IPS-18a (cell line): ENCODE results near the gene ERAP2.
"Not testable (repeated sequence)": the region's sequence is repeated elsewhere in the genome, so short reads cannot be mapped to it uniquely, and the experiment has no call there.

Experiments used
- H3K27ac ChIP-seq: one replicate; pipeline ENCODE4 v1.5.1; 2013; ENCODE audit warnings: low read length
- H3K27me3 ChIP-seq: one replicate; pipeline ENCODE4 v1.6.1; 2013; ENCODE audit warnings: mild to moderate bottlenecking, low read length; ENCODE audit not compliant: control insufficient read depth, insufficient read depth
- H3K36me3 ChIP-seq: one replicate; pipeline ENCODE4 v1.6.1; 2013; ENCODE audit warnings: low read depth, low read length; ENCODE audit not compliant: control insufficient read depth
- H3K4me1 ChIP-seq: one replicate; pipeline ENCODE4 v1.6.1; 2013; ENCODE audit warnings: low read depth, low read length; ENCODE audit not compliant: control insufficient read depth
- H3K4me3 ChIP-seq: one replicate; pipeline ENCODE4 v1.5.1; 2013; ENCODE audit warnings: low read length
- H3K9ac ChIP-seq: one replicate; pipeline ENCODE4 v1.6.1; 2013; ENCODE audit warnings: mild to moderate bottlenecking, low read length, moderate library complexity
- H3K9me3 ChIP-seq: one replicate; pipeline ENCODE4 v1.6.1; 2013; ENCODE audit warnings: low read depth, low read length; ENCODE audit not compliant: control insufficient read depth

Gene ERAP2

DNA sequence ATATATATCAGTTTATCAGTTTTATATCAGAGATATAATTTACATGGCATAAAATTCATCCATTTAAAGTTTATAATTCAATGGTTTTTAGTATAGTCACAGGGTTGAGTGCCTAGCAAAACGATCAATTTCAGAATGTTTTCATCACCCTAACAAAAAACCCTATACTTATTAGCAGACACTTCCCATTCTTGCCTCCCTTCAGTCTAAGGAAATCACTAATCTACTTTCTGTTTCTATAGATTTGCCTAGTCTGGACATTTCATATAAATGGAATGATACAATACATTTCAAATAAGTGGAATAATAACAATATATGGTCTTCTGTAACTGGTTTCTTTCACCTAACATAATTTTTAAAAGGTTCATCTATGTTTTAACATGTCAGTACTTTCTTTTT lies 50.0 kb downstream of the ERAP2 start:
- Histone ChIP-seq H3K4me1 (no peaks in the 10 kb centered on the region), H3K9ac (no peak overlapping the region)

DNA sequence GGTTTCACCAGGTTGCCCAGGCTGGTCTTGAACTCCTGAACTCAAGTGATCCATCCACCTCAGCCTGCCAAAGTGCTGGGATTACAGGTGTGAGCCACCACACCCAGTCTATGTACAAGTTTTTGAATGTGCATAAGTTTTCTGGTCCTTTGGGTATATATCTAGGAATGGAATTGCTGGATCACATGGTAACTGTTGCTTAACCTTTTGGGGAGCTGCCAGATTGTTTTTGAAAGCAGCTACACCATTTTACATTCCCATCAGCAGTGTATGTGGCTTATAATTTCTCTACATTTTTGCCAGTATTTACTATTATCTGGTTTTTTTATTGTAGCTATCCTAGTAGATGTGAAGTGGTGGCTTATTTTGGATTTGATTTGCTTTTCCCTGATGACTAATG lies 50.7 kb downstream of the ERAP2 start:
- H3K9ac ChIP-seq: no peak overlapping the region
- no peaks in the 10 kb centered on the region for H3K36me3 ChIP-seq
- no peaks in the 10 kb centered on the region for H3K27me3 ChIP-seq
- no peak overlapping the region for H3K4me3 ChIP-seq
- no peaks in the 10 kb centered on the region for H3K4me1 ChIP-seq
- H3K27ac ChIP-seq: no peak overlapping the region
- H3K9me3 ChIP-seq: no peaks in the 10 kb centered on the region

More for the DNA sequence above, 50.0 kb downstream of the ERAP2 start:
- Histone ChIP-seq H3K36me3 (no peaks in the 10 kb centered on the region), H3K4me3 (no peak overlapping the region), H3K27ac (no peak overlapping the region), H3K9me3 (no peaks in the 10 kb centered on the region), H3K27me3 (no peaks in the 10 kb centered on the region)

DNA sequence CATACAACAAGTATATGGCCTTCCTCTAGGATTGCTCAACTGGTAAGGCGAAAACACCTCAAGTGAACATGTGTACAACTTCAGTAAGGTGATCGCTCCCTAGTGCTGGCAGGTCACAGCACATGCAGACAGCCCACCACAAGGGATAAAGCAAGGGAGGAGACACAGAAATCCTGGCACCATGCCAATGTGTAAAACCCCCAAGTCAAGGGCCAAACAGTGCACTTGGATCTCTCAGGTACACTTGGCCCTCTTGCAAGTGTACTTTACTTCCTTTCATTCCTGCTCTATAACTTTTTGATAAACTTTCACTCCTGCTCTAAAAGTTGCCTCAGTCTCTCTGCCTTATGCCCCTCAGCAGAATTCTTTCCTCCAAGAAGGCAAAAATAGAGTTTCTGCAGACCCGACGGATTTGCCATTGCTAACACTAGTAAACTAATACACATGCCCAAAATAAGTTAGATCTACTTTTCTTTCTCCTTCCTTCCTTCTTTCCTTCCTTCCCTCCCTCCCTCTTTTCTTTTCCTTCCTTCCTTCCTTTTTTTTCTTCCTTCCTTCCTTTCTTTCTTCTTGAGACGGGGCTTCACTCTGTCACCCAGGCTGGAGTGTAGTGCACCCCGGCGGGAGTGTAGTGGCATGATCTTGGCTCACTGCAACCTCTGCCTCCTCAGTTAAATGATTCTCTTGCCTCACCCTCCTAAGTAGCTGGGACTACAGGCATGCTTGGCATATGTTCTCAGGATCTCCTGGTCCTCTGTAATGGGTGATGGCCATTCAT lies 52.8 kb downstream of the ERAP2 start:
- Histone ChIP-seq H3K27ac (no peak overlapping the region), H3K9me3 (no peaks in the 10 kb centered on the region), H3K4me3 (no peak overlapping the region), H3K9ac (no peak overlapping the region), H3K36me3 (no peaks in the 10 kb centered on the region), H3K27me3 (peaks cover 11% of the 10 kb centered on the region), H3K4me1 (peaks cover 7% of the 10 kb centered on the region)

DNA sequence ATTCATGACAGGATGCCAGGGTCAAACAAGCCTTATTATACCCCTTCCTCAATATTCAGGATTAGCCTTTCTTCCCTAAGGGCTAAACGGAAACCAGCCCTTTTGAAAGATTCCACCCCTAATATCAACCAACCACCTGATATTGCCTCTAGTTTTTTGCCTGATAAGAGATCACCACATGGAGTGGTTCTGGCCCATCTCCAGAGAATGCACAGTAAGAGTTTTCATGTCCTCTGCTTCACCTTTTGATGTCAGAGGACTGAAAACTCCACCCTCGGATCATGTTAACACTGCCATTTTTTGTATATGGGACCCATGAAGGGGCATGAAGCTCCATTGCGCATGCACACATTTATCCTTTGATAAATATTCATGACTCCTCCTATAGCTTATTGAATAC lies 53.8 kb downstream of the ERAP2 start:
- H3K36me3 ChIP-seq: no peaks in the 10 kb centered on the region
- no peak overlapping the region for H3K4me3 ChIP-seq
- no peak overlapping the region for H3K27ac ChIP-seq
- H3K9me3 ChIP-seq: no peaks in the 10 kb centered on the region
- peaks cover 12% of the 10 kb centered on the region for H3K27me3 ChIP-seq
- H3K4me1 ChIP-seq: peaks cover 10% of the 10 kb centered on the region
- H3K9ac ChIP-seq: no peak overlapping the region

DNA sequence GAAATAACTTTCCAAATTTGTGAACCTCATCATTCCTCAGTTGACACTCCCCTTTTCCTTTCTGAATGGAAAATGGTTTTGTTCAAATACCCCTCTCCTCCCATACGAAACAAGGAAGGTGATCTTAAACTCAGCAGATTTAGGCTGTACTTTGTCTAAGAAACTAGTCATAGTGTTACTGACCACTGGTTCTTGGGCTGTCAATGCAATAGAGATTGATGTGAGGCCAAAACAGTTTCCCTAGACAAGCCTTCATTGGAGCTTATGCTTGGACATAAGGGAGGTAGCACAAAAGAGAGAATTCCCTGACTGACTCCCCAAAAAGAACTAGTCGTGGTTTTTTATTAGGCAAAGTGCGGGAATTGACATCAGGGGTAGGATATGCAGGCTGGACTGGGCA lies 54.3 kb downstream of the ERAP2 start:
- Histone ChIP-seq H3K27me3 (peaks cover 12% of the 10 kb centered on the region), H3K4me3 (no peak overlapping the region), H3K36me3 (no peaks in the 10 kb centered on the region), H3K9ac (no peak overlapping the region), H3K27ac (no peak overlapping the region), H3K4me1 (peaks cover 10% of the 10 kb centered on the region), H3K9me3 (no peaks in the 10 kb centered on the region)

DNA sequence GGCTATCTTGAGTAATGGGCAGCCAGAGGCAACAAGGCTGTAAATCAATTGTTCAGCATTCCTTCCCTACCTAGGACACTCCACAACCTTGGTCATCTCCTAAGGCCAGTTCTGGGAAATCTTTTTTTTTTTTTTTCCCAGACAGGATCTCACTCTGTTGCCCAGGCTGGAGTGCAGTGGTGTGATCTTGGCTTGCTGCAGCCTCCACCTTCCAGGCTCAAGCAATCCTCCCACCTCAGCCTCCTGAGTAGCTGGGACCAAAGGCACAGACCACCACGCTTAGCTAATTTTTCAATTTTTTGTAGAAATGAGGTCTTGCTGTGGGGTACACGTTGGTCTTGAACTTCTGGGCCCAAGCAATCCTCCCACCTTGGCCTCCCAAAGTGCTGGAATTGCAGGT lies 54.7 kb downstream of the ERAP2 start:
- H3K9ac ChIP-seq, H3K9me3 ChIP-seq, H3K4me3 ChIP-seq, H3K27ac ChIP-seq, H3K36me3 ChIP-seq: not testable (repeated sequence)
- Histone ChIP-seq H3K27me3 (peaks cover 12% of the 10 kb centered on the region), H3K4me1 (peaks cover 10% of the 10 kb centered on the region)

DNA sequence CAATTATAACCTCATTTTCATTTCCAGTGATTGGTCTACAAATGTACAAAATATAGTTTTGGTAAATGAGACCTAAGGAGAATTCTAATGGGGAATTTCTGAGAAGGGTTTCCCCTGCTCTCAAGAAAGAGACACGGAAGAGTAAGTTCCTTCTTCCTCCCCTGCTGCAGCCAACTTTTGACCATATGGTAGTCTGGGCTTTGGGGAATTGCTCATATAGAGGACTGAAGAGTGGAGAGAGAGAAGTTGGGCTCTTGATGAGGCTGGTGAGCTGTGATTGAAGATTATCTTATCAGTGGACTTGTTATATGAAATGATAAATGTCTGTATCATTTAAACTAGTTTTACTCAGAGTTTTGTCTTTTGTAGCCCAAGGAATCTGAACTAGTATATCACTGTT lies 55.3 kb downstream of the ERAP2 start:
- peaks cover 10% of the 10 kb centered on the region for H3K4me1 ChIP-seq
- H3K9me3 ChIP-seq: no peaks in the 10 kb centered on the region
- H3K9ac ChIP-seq: no peak overlapping the region
- H3K4me3 ChIP-seq: no peak overlapping the region
- H3K27ac ChIP-seq: no peak overlapping the region
- peaks cover 14% of the 10 kb centered on the region for H3K27me3 ChIP-seq
- H3K36me3 ChIP-seq: no peaks in the 10 kb centered on the region

DNA sequence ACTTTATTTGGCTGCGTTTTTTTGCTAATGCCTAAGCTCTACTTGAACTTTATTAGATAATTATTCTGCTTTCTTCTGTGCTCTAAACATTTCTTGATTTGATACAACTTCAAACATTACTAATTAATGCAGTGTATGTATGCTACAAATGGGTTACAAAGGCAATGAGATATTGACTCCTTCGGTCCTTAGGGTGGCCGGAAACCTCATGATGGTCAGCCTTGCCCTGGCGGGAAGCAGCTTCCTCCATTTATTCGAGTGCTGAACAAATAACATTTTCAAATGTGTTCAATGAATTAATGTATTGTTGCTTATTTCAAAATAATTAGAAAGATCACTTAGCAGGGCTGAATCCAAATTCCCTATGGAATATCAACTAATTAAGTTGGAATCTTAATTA lies 55.7 kb downstream of the ERAP2 start:
- no peak overlapping the region for H3K9ac ChIP-seq
- no peak overlapping the region for H3K4me3 ChIP-seq
- no peak overlapping the region for H3K27ac ChIP-seq
- H3K27me3 ChIP-seq: peaks cover 18% of the 10 kb centered on the region
- peaks cover 13% of the 10 kb centered on the region for H3K4me1 ChIP-seq
- H3K36me3 ChIP-seq: no peaks in the 10 kb centered on the region
- H3K9me3 ChIP-seq: no peaks in the 10 kb centered on the region

DNA sequence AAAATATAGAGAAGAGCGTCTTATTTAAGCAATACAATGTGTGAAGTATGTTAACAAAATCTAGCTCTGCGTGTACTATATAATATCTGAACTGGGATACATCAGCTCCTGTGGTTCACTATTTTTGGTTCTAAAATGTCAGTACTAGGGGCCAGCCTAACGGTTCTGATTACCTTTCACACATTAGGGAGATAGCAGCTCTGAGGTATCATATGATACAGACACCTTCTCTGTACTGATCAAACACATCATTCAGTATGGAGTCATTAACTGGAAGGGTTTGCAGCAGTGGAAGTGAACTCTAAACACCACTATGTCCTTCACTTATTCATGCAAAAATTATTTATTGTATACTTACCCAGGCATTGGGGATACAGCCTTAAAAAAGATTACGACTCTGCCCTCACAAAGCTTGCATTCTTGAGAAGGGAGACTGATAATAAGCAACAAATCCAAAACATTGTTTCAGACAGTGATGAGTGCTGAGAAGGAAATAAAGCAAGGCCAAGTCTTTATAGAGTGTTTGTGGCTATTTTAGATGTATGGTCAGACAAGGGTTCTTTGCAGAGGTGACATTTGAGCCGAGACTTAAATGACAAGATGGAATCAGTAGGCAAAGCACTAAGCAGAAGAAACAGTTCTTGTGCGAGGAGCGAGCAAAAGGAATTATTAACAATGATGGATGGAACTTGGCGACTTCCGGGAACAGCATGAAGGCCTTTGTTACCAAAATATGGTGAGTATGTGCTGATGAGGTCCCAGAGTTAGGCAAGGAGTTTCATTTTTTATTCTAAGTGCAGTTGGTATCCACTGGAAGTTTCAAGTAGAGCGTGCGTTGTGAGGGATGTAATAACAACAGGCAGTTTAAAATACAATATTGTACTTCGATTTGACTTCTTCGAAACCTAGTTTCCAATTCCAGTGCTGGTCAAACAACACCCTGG lies 57.7 kb downstream of the ERAP2 start:
- Histone ChIP-seq H3K9me3 (no peaks in the 10 kb centered on the region), H3K9ac (peak overlapping the region; percentile 62), H3K27me3 (peaks cover 34% of the 10 kb centered on the region), H3K4me1 (peaks cover 15% of the 10 kb centered on the region), H3K4me3 (peak overlapping the region; percentile 88), H3K27ac (peak overlapping the region; percentile 27), H3K36me3 (no peaks in the 10 kb centered on the region)

DNA sequence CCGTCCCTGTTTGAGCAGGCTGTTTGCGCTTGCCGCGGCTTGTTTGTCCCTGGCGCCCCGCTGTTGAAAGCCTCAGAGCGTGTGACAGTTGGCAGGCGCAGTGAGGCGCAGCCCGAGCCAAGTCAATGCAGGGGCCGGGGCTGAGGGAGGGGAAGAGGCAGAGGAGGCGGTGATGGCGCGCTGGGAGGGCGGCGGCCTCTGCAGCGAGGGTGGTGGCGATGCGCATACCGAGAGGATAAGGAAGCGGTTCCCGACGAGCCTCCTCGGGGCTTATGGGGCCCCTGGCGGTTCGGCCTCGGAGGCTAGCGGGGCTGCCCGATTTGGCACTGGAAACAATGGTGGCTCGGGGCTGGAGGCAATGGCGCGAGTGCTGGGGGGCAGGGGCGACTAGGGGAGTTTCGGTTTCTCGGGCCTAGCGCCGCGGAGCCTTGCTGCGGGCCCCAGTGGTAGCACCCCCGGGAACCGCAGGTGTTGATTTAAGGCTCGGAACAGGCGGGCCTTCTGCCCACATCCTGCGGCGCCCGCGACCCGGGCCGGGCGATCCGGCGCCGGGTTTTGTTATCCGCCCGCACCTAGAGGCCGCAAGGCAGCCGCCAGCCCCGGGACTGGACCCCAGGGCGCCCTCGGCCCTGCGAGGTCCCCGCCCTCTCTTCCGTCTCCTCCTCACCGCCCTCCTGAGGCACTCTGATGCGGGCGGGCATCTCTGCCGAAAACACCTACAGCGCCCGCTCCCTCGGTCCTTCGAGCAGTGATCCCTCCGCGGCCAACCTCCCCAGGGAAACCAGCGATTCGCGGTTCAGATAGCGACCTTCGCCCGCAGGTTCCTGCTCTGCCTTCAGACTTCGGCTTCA lies 58.6 kb downstream of the ERAP2 start:
- H3K4me1 ChIP-seq: peaks cover 15% of the 10 kb centered on the region
- H3K27me3 ChIP-seq: peaks cover 34% of the 10 kb centered on the region
- peak overlapping the region; percentile 63 for H3K27ac ChIP-seq
- H3K36me3 ChIP-seq: no peaks in the 10 kb centered on the region
- H3K9ac ChIP-seq: peak overlapping the region; percentile 62
- peak overlapping the region; percentile 88 for H3K4me3 ChIP-seq
- no peaks in the 10 kb centered on the region for H3K9me3 ChIP-seq
